ENCODE data around the gene BRI3BP. TPM values are rescaled to one million over a fixed set of nuclear protein-coding genes. Genes with fewer than 3 reads are reported as not detected.

The BRI3BP gene
- total RNA-seq (1 to 10 TPM; 3.6 to 5.2 TPM), polyA plus RNA-seq (1 to 10 TPM; 1.7 to 3.3 TPM)
- long read RNA-seq, donor 1, full-length matches to known transcripts = 1 of 3 reads
- long read RNA-seq, donor 1, partial matches to known transcripts = 0 of 3 reads
- long read RNA-seq, donor 1, other reads (novel, unspliced or antisense) = 2 of 3 reads
- long read RNA-seq, donor 2, full-length matches to known transcripts = 5 of 6 reads
- long read RNA-seq, donor 2, partial matches to known transcripts = 0 of 6 reads
- long read RNA-seq, donor 2, other reads (novel, unspliced or antisense) = 1 of 6 reads

DNA sequence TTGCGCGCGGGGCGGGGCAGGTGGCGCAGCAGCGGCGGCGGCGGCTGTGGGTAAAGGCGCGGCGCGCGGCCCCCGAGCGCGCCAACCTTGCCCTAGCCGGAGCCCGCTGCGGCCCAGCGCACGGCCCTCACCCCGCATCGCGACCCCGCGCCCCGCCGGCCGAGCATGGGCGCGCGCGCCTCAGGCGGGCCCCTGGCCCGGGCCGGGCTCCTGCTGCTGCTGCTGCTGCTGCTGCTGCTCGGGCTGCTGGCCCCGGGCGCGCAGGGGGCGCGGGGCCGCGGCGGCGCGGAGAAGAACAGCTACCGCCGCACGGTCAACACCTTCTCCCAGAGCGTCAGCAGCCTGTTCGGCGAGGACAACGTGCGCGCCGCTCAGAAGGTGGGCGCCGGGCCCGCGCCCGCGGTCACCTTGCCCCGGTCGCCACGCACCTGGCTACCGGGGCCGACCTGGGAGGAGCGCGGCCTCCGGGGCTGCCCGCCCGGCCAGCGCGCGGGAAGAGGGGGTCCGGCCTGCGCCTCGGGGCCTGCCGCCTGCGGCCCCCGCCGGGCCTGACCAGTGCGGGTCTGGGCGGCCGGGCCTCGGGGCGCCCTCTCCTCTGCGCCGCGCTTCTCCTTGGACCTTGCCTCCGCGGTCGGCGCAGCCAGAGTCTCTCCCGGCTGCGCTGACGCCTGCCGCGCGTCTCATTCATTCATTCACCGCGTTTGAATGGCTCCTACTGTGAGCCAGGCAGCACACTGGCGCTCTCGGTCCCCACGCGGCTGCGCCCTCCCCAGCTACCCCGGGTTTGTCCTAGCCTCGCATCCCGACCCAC is at the start of gene BRI3BP:
Gene BRI3BP, plus strand, starts transcription at position 20 of the 811 bp plus-strand sequence. Its CDS starts 146 bp downstream, at position 166.
- intact Hi-C loops (cut with DNase I) = no loop called here
- Histone ChIP-seq H3K9me3 (ENCODE audit: control insufficient read depth, low read length) (no peaks in the 10 kb centered on the region), H3K4me3 (ENCODE audit: low read length in 2 of 2) (peak within 1 kb of the TSS; percentile 84 to 99), H3K27ac (ENCODE audit: low read depth in 1 of 2, low read length in 2 of 2) (no peak within 1 kb of the TSS), H3K36me3 (ENCODE audit: control insufficient read depth in 1 of 2, insufficient read depth in 2 of 2, low read length in 1 of 2) (no peaks in the 10 kb centered on the region), H3K27me3 (ENCODE audit: control insufficient read depth in 1 of 2, insufficient read depth in 2 of 2, low read length in 1 of 2) (no peaks in the 10 kb centered on the region), H3K4me1 (ENCODE audit: control insufficient read depth in 1 of 2, insufficient read depth in 2 of 2, low read length in 2 of 2) (no peaks in the 10 kb centered on the region)
- DNase-seq = peak; percentile 69 to 88
- ATAC-seq (ENCODE audit: low FRiP score) = peak; percentile 17
- 1% methylated on average over 63 to 112 of the region's 112 CpGs for WGBS, 2 donors

GRCh38 chr12:124946447-124946793 is 47.0 kb upstream of the BRI3BP start:
- Histone ChIP-seq H3K36me3 (ENCODE audit: control insufficient read depth in 1 of 2, insufficient read depth in 2 of 2, low read length in 1 of 2) (no peaks in the 10 kb centered on the region), H3K27me3 (ENCODE audit: control insufficient read depth in 1 of 2, insufficient read depth in 2 of 2, low read length in 1 of 2) (no peaks in the 10 kb centered on the region), H3K9me3 (ENCODE audit: control insufficient read depth, low read length) (no peaks in the 10 kb centered on the region), H3K4me1 (ENCODE audit: control insufficient read depth in 1 of 2, insufficient read depth in 2 of 2, low read length in 2 of 2) (no peaks in the 10 kb centered on the region), H3K27ac (ENCODE audit: low read depth in 1 of 2, low read length in 2 of 2) (no peak overlapping the region), H3K4me3 (ENCODE audit: low read length in 2 of 2) (no peak overlapping the region)
- peak in 1 of 2 donors; percentile 40 for DNase-seq
- 88 to 90% methylated on average over 10 of the region's 10 CpGs for WGBS, 2 donors
- ATAC-seq (ENCODE audit: low FRiP score) = no peak
- intact Hi-C loops (cut with DNase I) = no loop called here

GRCh38 chr12:124947013-124947412 is 46.4 kb upstream of the BRI3BP start:
- ATAC-seq (ENCODE audit: low FRiP score) (no peak), DNase-seq (no peak)
- H3K27me3 ChIP-seq (ENCODE audit: control insufficient read depth in 1 of 2, insufficient read depth in 2 of 2, low read length in 1 of 2) = no peaks in the 10 kb centered on the region
- 90 to 91% methylated on average over 11 of the region's 11 CpGs for WGBS, 2 donors
- intact Hi-C loops (cut with DNase I) = no loop called here
- H3K36me3 ChIP-seq (ENCODE audit: control insufficient read depth in 1 of 2, insufficient read depth in 2 of 2, low read length in 1 of 2) = no peaks in the 10 kb centered on the region
- no peak overlapping the region for H3K4me3 ChIP-seq (ENCODE audit: low read length in 2 of 2)
- no peaks in the 10 kb centered on the region for H3K4me1 ChIP-seq (ENCODE audit: control insufficient read depth in 1 of 2, insufficient read depth in 2 of 2, low read length in 2 of 2)
- no peaks in the 10 kb centered on the region for H3K9me3 ChIP-seq (ENCODE audit: control insufficient read depth, low read length)
- no peak overlapping the region for H3K27ac ChIP-seq (ENCODE audit: low read depth in 1 of 2, low read length in 2 of 2)

DNA sequence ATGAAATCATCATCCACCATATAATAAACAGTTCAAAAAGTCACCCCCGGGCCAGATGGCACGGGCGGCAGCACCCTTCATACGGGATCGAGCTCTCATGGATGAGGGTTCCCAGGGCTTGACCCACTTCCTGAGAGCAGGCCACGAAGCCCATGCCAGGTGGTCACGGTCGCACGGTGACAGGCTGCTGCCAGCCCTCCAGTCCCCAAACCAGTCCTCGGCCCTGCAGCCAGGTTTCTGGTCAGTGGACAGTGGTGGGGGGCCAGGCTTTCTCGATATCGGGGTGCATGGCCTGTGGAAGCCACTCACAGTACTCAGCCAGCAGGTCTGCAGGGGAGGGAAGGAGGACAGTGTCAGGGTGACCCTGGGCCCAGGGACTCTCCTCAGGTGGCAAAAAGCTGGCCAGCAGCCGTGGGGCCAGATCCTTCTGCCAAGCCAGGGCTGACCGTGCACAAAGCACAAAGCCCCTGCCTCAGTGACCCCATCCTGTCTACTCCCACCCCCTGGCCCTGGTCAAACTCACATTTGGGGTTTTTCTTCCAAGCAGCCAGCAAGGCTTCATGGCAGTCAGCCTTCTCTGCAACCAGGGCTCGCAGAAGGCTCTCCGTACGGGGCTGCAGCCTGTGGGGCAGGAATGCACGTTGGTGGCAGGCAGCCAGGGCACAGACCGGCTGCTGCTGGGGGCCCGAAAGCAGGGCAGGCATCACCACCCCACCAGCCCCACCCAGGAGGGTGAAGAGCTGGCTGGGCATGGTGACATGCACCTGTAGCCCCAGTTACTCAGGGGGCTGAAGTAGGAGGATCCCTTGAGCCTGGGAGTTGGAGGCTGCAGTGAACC is 45.7 kb upstream of the BRI3BP start:
- H3K36me3 ChIP-seq (ENCODE audit: control insufficient read depth in 1 of 2, insufficient read depth in 2 of 2, low read length in 1 of 2) = no peaks in the 10 kb centered on the region

GRCh38 chr12:124949066-124949465 is 44.4 kb upstream of the BRI3BP start:
- DNase-seq (no peak), ATAC-seq (ENCODE audit: low FRiP score) (no peak)
- Histone ChIP-seq H3K27ac (ENCODE audit: low read depth in 1 of 2, low read length in 2 of 2) (no peak overlapping the region), H3K4me3 (ENCODE audit: low read length in 2 of 2) (no peak overlapping the region), H3K4me1 (ENCODE audit: control insufficient read depth in 1 of 2, insufficient read depth in 2 of 2, low read length in 2 of 2) (no peaks in the 10 kb centered on the region), H3K9me3 (ENCODE audit: control insufficient read depth, low read length) (no peaks in the 10 kb centered on the region), H3K27me3 (ENCODE audit: control insufficient read depth in 1 of 2, insufficient read depth in 2 of 2, low read length in 1 of 2) (no peaks in the 10 kb centered on the region), H3K36me3 (ENCODE audit: control insufficient read depth in 1 of 2, insufficient read depth in 2 of 2, low read length in 1 of 2) (no peaks in the 10 kb centered on the region)
- intact Hi-C loops (cut with DNase I) = no loop called here
- 92 to 93% methylated on average over 12 of the region's 12 CpGs for WGBS, 2 donors

More for the DNA sequence above, 45.7 kb upstream of the BRI3BP start:
- Histone ChIP-seq H3K9me3 (ENCODE audit: control insufficient read depth, low read length) (no peaks in the 10 kb centered on the region), H3K4me3 (ENCODE audit: low read length in 2 of 2) (no peak overlapping the region), H3K4me1 (ENCODE audit: control insufficient read depth in 1 of 2, insufficient read depth in 2 of 2, low read length in 2 of 2) (no peaks in the 10 kb centered on the region), H3K27me3 (ENCODE audit: control insufficient read depth in 1 of 2, insufficient read depth in 2 of 2, low read length in 1 of 2) (no peaks in the 10 kb centered on the region), H3K27ac (ENCODE audit: low read depth in 1 of 2, low read length in 2 of 2) (no peak overlapping the region)
- DNase-seq = no peak
- WGBS, 2 donors = 74 to 79% methylated on average over 20 of the region's 20 CpGs
- no peak for ATAC-seq (ENCODE audit: low FRiP score)
- intact Hi-C loops (cut with DNase I) = no loop called here

GRCh38 chr12:124949779-124950728 is 43.4 kb upstream of the BRI3BP start:
- H3K27ac ChIP-seq (ENCODE audit: low read depth in 1 of 2, low read length in 2 of 2) = no peak overlapping the region
- no peaks in the 10 kb centered on the region for H3K36me3 ChIP-seq (ENCODE audit: control insufficient read depth in 1 of 2, insufficient read depth in 2 of 2, low read length in 1 of 2)
- H3K9me3 ChIP-seq (ENCODE audit: control insufficient read depth, low read length) = no peaks in the 10 kb centered on the region
- intact Hi-C loops (cut with DNase I) = no loop called here
- no peak overlapping the region for H3K4me3 ChIP-seq (ENCODE audit: low read length in 2 of 2)
- WGBS, 2 donors = 92 to 93% methylated on average over 47 of the region's 47 CpGs
- no peaks in the 10 kb centered on the region for H3K27me3 ChIP-seq (ENCODE audit: control insufficient read depth in 1 of 2, insufficient read depth in 2 of 2, low read length in 1 of 2)
- ATAC-seq (ENCODE audit: low FRiP score) = no peak
- H3K4me1 ChIP-seq (ENCODE audit: control insufficient read depth in 1 of 2, insufficient read depth in 2 of 2, low read length in 2 of 2) = no peaks in the 10 kb centered on the region
- no peak for DNase-seq

DNA sequence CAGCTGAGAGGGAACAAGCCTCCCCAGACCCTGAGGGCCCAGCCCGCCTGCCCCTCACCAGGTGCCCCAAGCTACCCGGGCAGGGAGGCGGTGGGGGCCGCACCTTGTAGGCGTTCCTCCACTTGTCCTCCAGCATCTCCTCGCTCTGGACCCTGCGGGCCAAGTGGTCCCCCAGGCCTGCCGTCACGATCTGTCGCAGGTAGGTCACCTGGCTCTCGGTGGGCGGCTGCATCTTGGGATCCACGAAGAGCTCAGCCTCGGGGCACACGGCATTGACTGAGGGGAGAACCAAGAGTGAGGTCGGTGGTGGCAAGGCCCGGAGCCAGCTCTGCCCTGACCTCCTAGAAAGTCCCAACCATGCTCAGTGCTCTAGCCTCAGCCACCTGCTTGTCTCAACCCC is 41.1 kb upstream of the BRI3BP start:
- H3K27me3 ChIP-seq (ENCODE audit: control insufficient read depth in 1 of 2, insufficient read depth in 2 of 2, low read length in 1 of 2) = no peaks in the 10 kb centered on the region
- ATAC-seq (ENCODE audit: low FRiP score) (no peak), DNase-seq (no peak)
- H3K27ac ChIP-seq (ENCODE audit: low read depth in 1 of 2, low read length in 2 of 2) = no peak overlapping the region
- WGBS, 2 donors = 95% methylated on average over 17 of the region's 17 CpGs
- no peak overlapping the region for H3K4me3 ChIP-seq (ENCODE audit: low read length in 2 of 2)
- peaks cover 0 to 4% of the 10 kb centered on the region in 2 donors for H3K36me3 ChIP-seq (ENCODE audit: control insufficient read depth in 1 of 2, insufficient read depth in 2 of 2, low read length in 1 of 2)
- H3K9me3 ChIP-seq (ENCODE audit: control insufficient read depth, low read length) = no peaks in the 10 kb centered on the region
- no peaks in the 10 kb centered on the region for H3K4me1 ChIP-seq (ENCODE audit: control insufficient read depth in 1 of 2, insufficient read depth in 2 of 2, low read length in 2 of 2)
- intact Hi-C loops (cut with DNase I) = no loop called here

- WGBS, 2 donors = 64 to 87% methylated on average over 8 of the region's 8 CpGs
- ATAC-seq (ENCODE audit: low FRiP score) = no peak
- no peaks in the 10 kb centered on the region for H3K4me1 ChIP-seq (ENCODE audit: control insufficient read depth in 1 of 2, insufficient read depth in 2 of 2, low read length in 2 of 2)
- H3K36me3 ChIP-seq (ENCODE audit: control insufficient read depth in 1 of 2, insufficient read depth in 2 of 2, low read length in 1 of 2) = peaks cover 0 to 4% of the 10 kb centered on the region in 2 donors
- no peak for DNase-seq
- H3K4me3 ChIP-seq (ENCODE audit: low read length in 2 of 2) = no peak overlapping the region
- intact Hi-C loops (cut with DNase I) = no loop called here
- no peaks in the 10 kb centered on the region for H3K9me3 ChIP-seq (ENCODE audit: control insufficient read depth, low read length)
- no peak overlapping the region for H3K27ac ChIP-seq (ENCODE audit: low read depth in 1 of 2, low read length in 2 of 2)
- H3K27me3 ChIP-seq (ENCODE audit: control insufficient read depth in 1 of 2, insufficient read depth in 2 of 2, low read length in 1 of 2) = no peaks in the 10 kb centered on the region
Observed at GRCh38 chr12:124952801-124953200, 40.6 kb upstream of the BRI3BP start.

Measured in aorta (tissue), 5 donors.